IMR-90 (cell line): Measurements from ENCODE around the gene B3GNT5. TPM values are rescaled to one million over a fixed set of nuclear protein-coding genes. Genes with fewer than 3 reads are reported as not detected.

ENCODE experiments used
- ATAC-seq: fragments of 200-7000 bp; cut with Tn5 transposase; 2 replicates; pipeline ENCODE4 v1.9.1; 2020; ENCODE audit warnings: low read depth, mild to moderate bottlenecking, moderate library complexity
- BruUV-seq: library from RNA; stranded (reverse); fragments of 400-500 nt; replicated peaks from 2 replicates; lab custom pipeline; 2021; lab: Mats Ljungman, UMichigan
- CTCF ChIA-PET: fragments of 300-600 bp; formaldehyde crosslinking; extraction: SDS; loops from one replicate; lab custom pipeline; 2021; ENCODE audit warnings: antibody characterized with exemption; lab: Yijun Ruan, JAX
- POLR2A ChIA-PET: fragments of 300-600 bp; sonication (Branson Sonifier 250); formaldehyde crosslinking; loops from one replicate; lab custom pipeline; 2022; ENCODE audit warnings: antibody characterized with exemption; ENCODE audit not compliant: unreplicated experiment; lab: Charles Lee
- DNase-seq: peaks from one replicate; pipeline ENCODE4 v3.0.0; 2013
- H2AFZ ChIP-seq: replicated peaks from 2 replicates; pipeline ENCODE3; 2013; ENCODE audit warnings: low read length, mild to moderate bottlenecking; ENCODE audit not compliant: poor library complexity
- H2AK5ac ChIP-seq: 2 replicates; pipeline ENCODE4 v1.6.1; 2013; ENCODE audit warnings: low read depth, low read length, inconsistent platforms
- H2AK9ac ChIP-seq: replicated peaks from 2 replicates; pipeline ENCODE3; 2013; ENCODE audit warnings: mild to moderate bottlenecking, low read depth, low read length, moderate library complexity; ENCODE audit not compliant: poor library complexity
- H2BK120ac ChIP-seq: 2 replicates; pipeline ENCODE4 v1.6.1; 2013; ENCODE audit warnings: low read depth, low read length, inconsistent platforms
- H2BK15ac ChIP-seq: 3 replicates; pipeline ENCODE4 v1.6.1; 2013; ENCODE audit warnings: low read depth, low read length, inconsistent platforms
- H2BK20ac ChIP-seq: 2 replicates; pipeline ENCODE4 v1.6.1; 2013; ENCODE audit warnings: low read depth, mild to moderate bottlenecking, inconsistent platforms, low read length, moderate library complexity
- H2BK5ac ChIP-seq: 2 replicates; pipeline ENCODE4 v1.6.1; 2013; ENCODE audit warnings: mild to moderate bottlenecking, low read depth, low read length, inconsistent platforms; ENCODE audit not compliant: poor library complexity, severe bottlenecking
- H3K14ac ChIP-seq: replicated peaks from 2 replicates; pipeline ENCODE4 v1.6.1; 2013; ENCODE audit warnings: low read depth, low read length, inconsistent platforms
- H3K18ac ChIP-seq: 2 replicates; pipeline ENCODE4 v1.6.1; 2013; ENCODE audit warnings: low read depth, low read length, control low read depth
- H3K23ac ChIP-seq: 2 replicates; pipeline ENCODE4 v1.6.1; 2013; ENCODE audit warnings: low read depth, low read length, inconsistent platforms
- H3K27ac ChIP-seq: 2 replicates; pipeline ENCODE4 v1.5.1; 2013; ENCODE audit warnings: mild to moderate bottlenecking, control low read depth, low read length; ENCODE audit not compliant: insufficient read depth
- H3K27me3 ChIP-seq: 2 replicates; pipeline ENCODE4 v1.6.1; 2013; ENCODE audit warnings: low read length; ENCODE audit not compliant: control insufficient read depth, insufficient read depth
- H3K36me3 ChIP-seq: 2 replicates; pipeline ENCODE4 v1.6.1; 2013; ENCODE audit warnings: low read length, mixed read lengths; ENCODE audit not compliant: control insufficient read depth, insufficient read depth
- H3K4ac ChIP-seq: 2 replicates; pipeline ENCODE4 v1.6.1; 2013; ENCODE audit warnings: low read depth, low read length, inconsistent platforms
- H3K4me1 ChIP-seq: 2 replicates; pipeline ENCODE4 v1.6.1; 2013; ENCODE audit warnings: low read length, mixed read lengths; ENCODE audit not compliant: control insufficient read depth, insufficient read depth
- H3K4me2 ChIP-seq: 2 replicates; pipeline ENCODE4 v1.6.1; 2013; ENCODE audit warnings: low read depth, mild to moderate bottlenecking, control low read depth, low read length, moderate library complexity
- H3K4me3 ChIP-seq: 2 replicates; pipeline ENCODE4 v1.5.1; 2013; ENCODE audit warnings: low read depth, mild to moderate bottlenecking, control low read depth, low read length, moderate library complexity; ENCODE audit not compliant: insufficient read depth
- H3K56ac ChIP-seq: 2 replicates; pipeline ENCODE4 v1.6.1; 2013; ENCODE audit warnings: low read length, inconsistent platforms; ENCODE audit not compliant: insufficient read depth; ENCODE audit errors: extremely low read depth
- H3K79me1 ChIP-seq, 2 experiments: 2 replicates each; pipeline ENCODE4 v1.6.1; 2013; ENCODE audit warnings: low read length in 2 of 2, inconsistent platforms in 1 of 2, low read depth in 1 of 2
- H3K9ac ChIP-seq: 2 replicates; pipeline ENCODE4 v1.6.1; 2013; ENCODE audit warnings: low read depth, low read length, control low read depth
- H3K9me1 ChIP-seq: 2 replicates; pipeline ENCODE4 v1.6.1; 2013; ENCODE audit warnings: low read length, inconsistent platforms; ENCODE audit not compliant: insufficient read depth
- H3K9me3 ChIP-seq: 2 replicates; pipeline ENCODE4 v1.6.1; 2013; ENCODE audit warnings: low read length; ENCODE audit not compliant: control insufficient read depth, insufficient read depth
- H4K20me1 ChIP-seq: 2 replicates; pipeline ENCODE4 v1.6.1; 2013; ENCODE audit warnings: low read length, inconsistent platforms; ENCODE audit not compliant: insufficient read depth
- H4K5ac ChIP-seq: 2 replicates; pipeline ENCODE4 v1.6.1; 2013; ENCODE audit warnings: mild to moderate bottlenecking, low read depth, low read length, control low read depth
- H4K8ac ChIP-seq, 2 experiments: 2 replicates each; pipeline ENCODE4 v1.6.1; 2013; ENCODE audit warnings: low read depth in 2 of 2, low read length in 2 of 2, control low read depth in 1 of 2, inconsistent platforms in 1 of 2
- H4K91ac ChIP-seq: 2 replicates; pipeline ENCODE4 v1.6.1; 2013; ENCODE audit warnings: low read depth, low read length, inconsistent platforms; ENCODE audit not compliant: insufficient read depth
- BHLHE40 ChIP-seq: fragments of 150-350 bp; IDR thresholded peaks from 2 replicates; pipeline ENCODE4 v1.6.1; 2016; ENCODE audit warnings: mild to moderate bottlenecking, low read depth, low read length
- CHD1 ChIP-seq: IDR thresholded peaks from 2 replicates; pipeline ENCODE4 v1.6.1; 2012; ENCODE audit warnings: low read depth, low read length, improper control_type of control experiment
- ELK1 ChIP-seq: fragments of 150-350 bp; IDR thresholded peaks from 2 replicates; pipeline ENCODE4 v1.6.1; 2016; ENCODE audit warnings: low read depth, mild to moderate bottlenecking, low read length, moderate library complexity, borderline replicate concordance
- FOS ChIP-seq: fragments of 150-350 bp; IDR thresholded peaks from 2 replicates; pipeline ENCODE4 v1.6.1; 2016; ENCODE audit warnings: low read depth, low read length
- MAZ ChIP-seq: IDR thresholded peaks from 2 replicates; pipeline ENCODE4 v1.6.1; 2012; ENCODE audit warnings: low read depth, mild to moderate bottlenecking, low read length, improper control_type of control experiment, moderate library complexity, borderline replicate concordance
- NFE2L2 ChIP-seq: fragments of 150-350 bp; IDR thresholded peaks from 2 replicates; pipeline ENCODE4 v1.6.1; 2016; ENCODE audit warnings: low read depth, mild to moderate bottlenecking, low read length
- POLR2A ChIP-seq: IDR thresholded peaks from 2 replicates; pipeline ENCODE4 v1.6.1; 2012; ENCODE audit warnings: mild to moderate bottlenecking, low read depth, low read length
- RAD21 ChIP-seq: IDR thresholded peaks from 2 replicates; pipeline ENCODE4 v1.6.1; 2012; ENCODE audit warnings: low read length, improper control_type of control experiment
- RCOR1 ChIP-seq: IDR thresholded peaks from 2 replicates; pipeline ENCODE4 v1.6.1; 2012; ENCODE audit warnings: mild to moderate bottlenecking, low read length, improper control_type of control experiment; ENCODE audit not compliant: insufficient replicate concordance
- USF2 ChIP-seq: fragments of 150-350 bp; IDR thresholded peaks from 2 replicates; pipeline ENCODE4 v1.6.1; 2017; ENCODE audit warnings: mild to moderate bottlenecking, antibody characterized with exemption, low read length, low read depth
- whole genome bisulfite sequencing, 2 experiments: methylation state at CpG; one replicate each; pipeline versions ENCODE4 v1.1.5 to v1.1.7; 2013; ENCODE audit warnings: missing lambda C conversion rate in 2 of 2; ENCODE audit not compliant: insufficient read length in 1 of 2; ENCODE audit errors: extremely low coverage in 2 of 2; 5-methylcytosine and 5-hydroxymethylcytosine counted together
- dilution Hi-C: fragments of 300-500 bp; cut with HindIII; formaldehyde crosslinking; loops from one replicate; pipeline ENCODE4 v1.14.3; 2018; ENCODE audit warnings: low sequenced_read_pairs; ENCODE audit not compliant: unreplicated experiment
- in situ Hi-C: fragments of 300-500 bp; cut with MboI; formaldehyde crosslinking; loops from 3 replicates; pipeline ENCODE4 v1.14.3; 2019; ENCODE audit warnings: low sequenced_read_pairs, inconsistent platforms, mixed read lengths
- intact Hi-C: fragments of 100-400 bp; cut with micrococcal nuclease; formaldehyde crosslinking; loops from 2 replicates; pipeline ENCODE4 v1.10.0; 2022
- polyA plus RNA-seq, 3 experiments: library from polyadenylated mRNA; depleted of rRNA; stranded (reverse); fragments of >200 nt; gene quantifications; 2 replicates each; pipeline ENCODE4 v1.2.3, GENCODE V29; 2012; ENCODE audit warnings: low replicate concordance in 1 of 3
- total RNA-seq: library from RNA; depleted of rRNA; stranded (reverse); fragments of >200 nt; gene quantifications from 2 replicates; pipeline ENCODE4 v1.2.3, GENCODE V29; 2012
- TF ChIP-seq, protein P1 (sequence below): conservative IDR thresholded peaks from 2 replicates; pipeline ENCODE4 v1.5.1; 2012; ENCODE audit warnings: mild to moderate bottlenecking, low read depth, low read length, improper control_type of control experiment

Gene B3GNT5
- total and polyA plus RNA-seq, 2 of the 4 experiments (the other 2 are of a cell fraction), result 1.6 to 3.4 TPM

DNA sequence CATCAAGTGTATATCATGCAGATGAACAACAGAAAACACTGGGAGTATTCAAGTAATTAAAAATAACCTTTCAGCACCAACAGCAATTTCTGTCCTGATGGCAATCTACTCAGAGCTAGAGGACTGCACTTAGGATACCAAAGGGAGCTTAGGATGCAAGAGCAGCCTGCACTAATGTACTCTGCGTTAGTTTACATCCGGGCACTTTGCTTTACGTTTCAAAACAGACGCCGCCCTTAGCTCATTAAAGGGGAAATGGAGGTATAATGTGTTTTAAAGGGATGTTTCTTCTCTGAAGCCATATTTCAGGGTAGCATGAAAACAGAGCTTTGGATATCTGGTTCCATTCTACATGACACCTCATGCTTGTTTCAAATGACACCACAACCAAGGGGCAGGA, 14.0 kb upstream of the B3GNT5 start:
- H3K14ac ChIP-seq, result no peak overlapping the region
- no peak overlapping the region for H2AK9ac ChIP-seq
- WGBS, 2 experiments, result no CpG with 5 or more reads among the region's 5 CpGs
- H3K18ac ChIP-seq, result no peak overlapping the region
- in situ Hi-C loops, result no loop called here
- no peak overlapping the region for H3K4me2 ChIP-seq
- no peak for TF ChIP-seq BHLHE40
- TF ChIP-seq CHD1, result no peak
- no peak for TF ChIP-seq NFE2L2
- TF ChIP-seq, protein P1, sequence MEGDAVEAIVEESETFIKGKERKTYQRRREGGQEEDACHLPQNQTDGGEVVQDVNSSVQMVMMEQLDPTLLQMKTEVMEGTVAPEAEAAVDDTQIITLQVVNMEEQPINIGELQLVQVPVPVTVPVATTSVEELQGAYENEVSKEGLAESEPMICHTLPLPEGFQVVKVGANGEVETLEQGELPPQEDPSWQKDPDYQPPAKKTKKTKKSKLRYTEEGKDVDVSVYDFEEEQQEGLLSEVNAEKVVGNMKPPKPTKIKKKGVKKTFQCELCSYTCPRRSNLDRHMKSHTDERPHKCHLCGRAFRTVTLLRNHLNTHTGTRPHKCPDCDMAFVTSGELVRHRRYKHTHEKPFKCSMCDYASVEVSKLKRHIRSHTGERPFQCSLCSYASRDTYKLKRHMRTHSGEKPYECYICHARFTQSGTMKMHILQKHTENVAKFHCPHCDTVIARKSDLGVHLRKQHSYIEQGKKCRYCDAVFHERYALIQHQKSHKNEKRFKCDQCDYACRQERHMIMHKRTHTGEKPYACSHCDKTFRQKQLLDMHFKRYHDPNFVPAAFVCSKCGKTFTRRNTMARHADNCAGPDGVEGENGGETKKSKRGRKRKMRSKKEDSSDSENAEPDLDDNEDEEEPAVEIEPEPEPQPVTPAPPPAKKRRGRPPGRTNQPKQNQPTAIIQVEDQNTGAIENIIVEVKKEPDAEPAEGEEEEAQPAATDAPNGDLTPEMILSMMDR, result no peak
- TF ChIP-seq MAZ, result no peak
- TF ChIP-seq RAD21, result no peak
- TF ChIP-seq FOS, result no peak
- no peak for TF ChIP-seq USF2
- no peak for TF ChIP-seq ELK1
- no peak for TF ChIP-seq RCOR1
- no peak for TF ChIP-seq POLR2A
- H2BK5ac ChIP-seq, result no peak overlapping the region
- no peak overlapping the region for H4K5ac ChIP-seq
- dilution Hi-C loops, result no loop called here
- CTCF ChIA-PET, result no interaction called here
- intact Hi-C loops, result no loop called here
- DNase-seq (no peak), ATAC-seq (no peak)
- no TSS peak for BruUV-seq
- POLR2A ChIA-PET, result no interaction called here
- no peak overlapping the region for H2BK15ac ChIP-seq
- no peaks in the 10 kb centered on the region for H3K4me1 ChIP-seq
- no peaks in the 10 kb centered on the region for H4K20me1 ChIP-seq
- no peak overlapping the region for H3K27ac ChIP-seq
- H3K4me3 ChIP-seq, result no peak overlapping the region
- no peaks in the 10 kb centered on the region for H3K79me1 ChIP-seq
- H2BK120ac ChIP-seq, result no peak overlapping the region
- peaks cover 7% of the 10 kb centered on the region for H3K9me3 ChIP-seq
- no peak overlapping the region for H4K8ac ChIP-seq
- H3K56ac ChIP-seq, result no peak overlapping the region
- H2BK20ac ChIP-seq, result no peak overlapping the region
- no peak overlapping the region for H2AFZ ChIP-seq
- H4K91ac ChIP-seq, result no peak overlapping the region
- no peak overlapping the region for H3K23ac ChIP-seq
- H2AK5ac ChIP-seq, result no peak overlapping the region
- H3K27me3 ChIP-seq, result peaks cover 5% of the 10 kb centered on the region
- H3K9me1 ChIP-seq, result no peaks in the 10 kb centered on the region
- no peak overlapping the region for H3K9ac ChIP-seq
- no peaks in the 10 kb centered on the region for H3K36me3 ChIP-seq
- no peak overlapping the region for H3K4ac ChIP-seq
